Activated CD4-positive, alpha-beta memory T cell treated with anti-CD3 and anti-CD28 coated beads for 36 hours (primary cell): Measurements from ENCODE around the gene BEST1. TPM values are rescaled to one million over a fixed set of nuclear protein-coding genes. Genes with fewer than 3 reads are reported as not detected.
A peak's percentile ranks its signal among the peaks of the same experiment; 100 is the strongest.

Source experiments
- CTCF ChIA-PET: fragments of 350-600 bp; sonication (Branson Sonifier 250); formaldehyde crosslinking; loops from one replicate; lab custom pipeline; 2021; ENCODE audit warnings: antibody characterized with exemption, inconsistent platforms; lab: Charles Lee
- POLR2A ChIA-PET: fragments of 350-600 bp; sonication (Branson Sonifier 250); formaldehyde crosslinking; loops from one replicate; lab custom pipeline; 2021; ENCODE audit warnings: antibody characterized with exemption; lab: Charles Lee
- DNase-seq: peaks from one replicate; pipeline ENCODE4 v3.0.0-alpha.2; 2020
- H3K27ac Mint-ChIP-seq: one replicate; pipeline ENCODE4 v1.8.0; 2021; ENCODE audit warnings: mixed read lengths
- H3K27me3 Mint-ChIP-seq: one replicate; pipeline ENCODE4 v1.8.0; 2021; ENCODE audit warnings: mixed read lengths
- H3K36me3 Mint-ChIP-seq: one replicate; pipeline ENCODE4 v1.8.0; 2021; ENCODE audit warnings: mixed read lengths
- H3K4me1 Mint-ChIP-seq: one replicate; pipeline ENCODE4 v1.8.0; 2021; ENCODE audit warnings: low read depth, mixed read lengths
- H3K4me3 Mint-ChIP-seq: one replicate; pipeline ENCODE4 v1.8.0; 2021; ENCODE audit warnings: mild to moderate bottlenecking, mixed read lengths
- H3K9me3 Mint-ChIP-seq: one replicate; pipeline ENCODE4 v1.8.0; 2021; ENCODE audit warnings: mixed read lengths
- intact Hi-C: fragments of 100-400 bp; cut with micrococcal nuclease; formaldehyde crosslinking; loops from one replicate; pipeline ENCODE4 v1.15.1; 2023
- total RNA-seq, 2 experiments: library from RNA; stranded (reverse); gene quantifications; one replicate each; pipeline ENCODE4 v1.2.3, GENCODE V29; 2021

BEST1 gene
- total RNA-seq, 2 experiments from 2014 or later, result 0.41 to 0.48 TPM

DNA sequence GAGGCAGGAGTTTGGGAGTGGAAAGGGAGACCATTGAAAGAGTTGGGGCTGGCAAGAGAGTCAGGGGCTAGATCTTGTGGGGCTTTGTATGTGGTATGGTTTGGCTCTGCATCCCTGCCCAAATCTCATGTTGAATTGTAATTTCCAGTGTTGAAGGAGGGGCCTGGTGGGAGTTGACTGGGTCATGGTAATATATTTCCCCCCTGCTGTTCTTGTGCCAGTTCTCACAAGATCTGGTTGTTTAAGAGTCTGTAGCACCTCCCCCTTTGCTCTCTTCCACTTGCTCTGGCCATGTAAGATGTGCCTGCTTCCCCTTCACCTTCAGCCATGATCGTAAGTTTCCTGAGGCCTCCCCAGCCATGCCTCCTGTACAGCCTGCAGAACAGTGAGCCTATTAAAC is 22.6 kb upstream of the BEST1 start:
- H3K27me3 Mint-ChIP-seq, result peaks cover 3% of the 10 kb centered on the region
- intact Hi-C loops, result no loop called here
- DNase-seq, result no peak
- H3K36me3 Mint-ChIP-seq, result no peaks in the 10 kb centered on the region
- POLR2A ChIA-PET, result no interaction called here
- CTCF ChIA-PET, result interaction anchor here (0.6 to 2.4 kb wide), 3 partner anchors 28 to 194 kb away, joined by 3 to 11 read pairs (median 3); no protein-coding TSS in a partner anchor
- H3K9me3 Mint-ChIP-seq, result no peaks in the 10 kb centered on the region
- no peak overlapping the region for H3K27ac Mint-ChIP-seq
- H3K4me3 Mint-ChIP-seq, result no peak overlapping the region
- no peaks in the 10 kb centered on the region for H3K4me1 Mint-ChIP-seq

DNA sequence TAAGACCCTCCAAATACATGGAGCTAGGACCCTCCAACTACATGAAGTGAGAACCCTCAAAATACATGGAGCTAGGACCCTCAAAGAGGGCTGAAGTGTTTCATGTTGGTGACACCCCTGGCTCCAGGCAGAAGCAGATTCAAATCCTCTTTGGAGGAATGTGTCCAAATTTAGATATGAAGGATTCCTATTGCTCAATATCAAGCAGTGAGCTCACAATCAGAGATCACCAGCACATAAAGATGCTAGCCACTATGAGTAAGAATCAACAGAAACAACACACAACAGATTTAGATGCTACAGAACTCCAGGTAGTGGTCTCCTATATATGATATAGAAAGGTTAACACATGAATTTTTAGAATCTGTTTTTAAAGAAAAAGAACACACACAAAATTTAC is 21.5 kb upstream of the BEST1 start:
- ChIA-PET CTCF (interaction anchor here (1.3 to 2.4 kb wide), 4 partner anchors 19 to 195 kb away, joined by 3 to 11 read pairs (median 8); no protein-coding TSS in a partner anchor), POLR2A (no interaction called here)
- intact Hi-C loops, result no loop called here
- no peaks in the 10 kb centered on the region for H3K36me3 Mint-ChIP-seq
- no peak overlapping the region for H3K4me3 Mint-ChIP-seq
- peaks cover 2% of the 10 kb centered on the region for H3K9me3 Mint-ChIP-seq
- no peak overlapping the region for H3K27ac Mint-ChIP-seq
- DNase-seq, result no peak
- H3K27me3 Mint-ChIP-seq, result peaks cover 4% of the 10 kb centered on the region
- H3K4me1 Mint-ChIP-seq, result no peaks in the 10 kb centered on the region

DNA sequence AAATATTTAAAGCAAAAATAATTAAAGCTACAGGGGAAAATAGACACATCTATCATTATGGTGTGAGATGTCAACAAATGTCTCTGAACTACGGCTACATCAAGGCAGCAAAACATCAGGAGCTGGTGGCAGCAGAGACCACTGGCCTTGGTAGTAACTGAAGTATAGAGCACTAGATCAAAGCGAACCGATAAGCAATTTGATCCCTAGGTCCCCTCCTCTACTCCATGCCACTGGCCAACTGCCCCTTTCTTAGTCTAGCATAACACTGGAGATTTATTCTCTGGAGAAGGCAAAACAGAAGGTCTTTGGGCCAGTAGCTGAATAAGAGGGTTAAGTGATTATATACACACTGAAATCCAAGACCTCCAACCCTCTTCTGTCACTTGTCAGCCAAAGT is 19.2 kb upstream of the BEST1 start:
- intact Hi-C loops, result no loop called here
- Mint-ChIP-seq H3K4me1 (no peaks in the 10 kb centered on the region), H3K27me3 (peaks cover 7% of the 10 kb centered on the region), H3K27ac (no peak overlapping the region), H3K4me3 (no peak overlapping the region), H3K36me3 (no peaks in the 10 kb centered on the region), H3K9me3 (peaks cover 6% of the 10 kb centered on the region)
- DNase-seq, result no peak
- ChIA-PET POLR2A (no interaction called here), CTCF (interaction anchor here (1.0 to 1.4 kb wide), 2 partner anchors 16 to 151 kb away, joined by 3 to 5 read pairs; no protein-coding TSS in a partner anchor)

DNA sequence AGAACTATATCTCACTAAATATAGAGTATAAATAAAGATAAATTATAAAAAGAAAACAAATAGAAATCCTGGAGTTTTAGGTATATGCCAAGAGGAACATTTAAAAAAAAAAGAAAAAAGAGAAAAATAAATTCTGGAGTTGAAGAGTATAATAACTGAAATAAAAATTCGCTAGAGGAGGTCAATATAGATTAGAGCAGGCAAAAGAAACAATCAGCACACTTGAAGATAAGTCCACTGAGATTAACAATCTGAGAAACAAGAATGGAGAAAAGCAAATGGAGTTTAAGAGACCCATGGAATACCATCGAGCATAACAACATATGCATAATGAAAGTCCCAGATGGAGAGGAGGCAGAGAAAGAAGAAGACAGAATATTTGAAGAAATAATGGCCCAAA is 14.3 kb upstream of the BEST1 start:
- Mint-ChIP-seq H3K4me1 (no peaks in the 10 kb centered on the region), H3K9me3 (peaks cover 20% of the 10 kb centered on the region), H3K27me3 (peaks cover 12% of the 10 kb centered on the region), H3K36me3 (peaks cover 3% of the 10 kb centered on the region), H3K27ac (no peak overlapping the region), H3K4me3 (no peak overlapping the region)
- DNase-seq, result no peak
- ChIA-PET POLR2A (no interaction called here), CTCF (interaction anchor here (2.1 kb wide), 1 partner anchor 146 kb away, joined by 7 read pairs; no protein-coding TSS in a partner anchor)
- intact Hi-C loops, result no loop called here

DNA sequence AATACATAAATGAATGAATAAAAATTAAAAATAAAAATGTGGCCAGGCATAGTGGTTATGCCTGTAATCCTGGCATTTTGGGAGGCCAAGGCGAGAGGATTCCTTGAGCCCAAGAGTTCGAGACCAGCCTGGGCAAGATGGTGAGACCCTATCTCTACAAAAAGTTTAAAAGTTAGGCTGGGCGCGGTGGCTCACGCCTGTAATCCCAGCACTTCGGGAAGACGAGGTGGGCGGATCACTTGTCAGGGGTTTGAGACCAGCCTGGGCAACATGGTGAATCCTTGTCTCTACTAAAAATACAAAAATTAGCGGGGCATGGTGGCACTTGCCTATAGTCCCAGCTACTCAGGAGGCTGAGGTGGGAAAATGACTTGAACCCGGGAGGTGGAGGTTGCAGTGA is 9.7 kb upstream of the BEST1 start:
- H3K4me1 Mint-ChIP-seq, result no peaks in the 10 kb centered on the region
- H3K36me3 Mint-ChIP-seq, result peaks cover 3% of the 10 kb centered on the region
- H3K9me3 Mint-ChIP-seq, result peaks cover 15% of the 10 kb centered on the region
- H3K4me3 Mint-ChIP-seq, result no peak overlapping the region
- H3K27ac Mint-ChIP-seq, result no peak overlapping the region
- H3K27me3 Mint-ChIP-seq, result peaks cover 7% of the 10 kb centered on the region
- intact Hi-C loops, result no loop called here
- ChIA-PET CTCF (interaction anchor here (0.7 to 4.1 kb wide), 2 partner anchors 9 to 41 kb away, joined by 4 to 17 read pairs; no protein-coding TSS in a partner anchor), POLR2A (no interaction called here)
- no peak for DNase-seq

GRCh38 chr11:61945191-61945590 is 5.0 kb upstream of the BEST1 start:
- no peaks in the 10 kb centered on the region for H3K9me3 Mint-ChIP-seq
- H3K4me1 Mint-ChIP-seq, result no peaks in the 10 kb centered on the region
- no peaks in the 10 kb centered on the region for H3K36me3 Mint-ChIP-seq
- H3K27ac Mint-ChIP-seq, result no peak overlapping the region
- ChIA-PET CTCF (interaction anchor here (0.6 to 8.7 kb wide), 6 partner anchors 21 to 147 kb away, joined by 3 to 237 read pairs (median 23); no protein-coding TSS in a partner anchor), POLR2A (no interaction called here)
- DNase-seq, result no peak
- H3K27me3 Mint-ChIP-seq, result peaks cover 2% of the 10 kb centered on the region
- H3K4me3 Mint-ChIP-seq, result no peak overlapping the region
- intact Hi-C loops, result no loop called here

DNA sequence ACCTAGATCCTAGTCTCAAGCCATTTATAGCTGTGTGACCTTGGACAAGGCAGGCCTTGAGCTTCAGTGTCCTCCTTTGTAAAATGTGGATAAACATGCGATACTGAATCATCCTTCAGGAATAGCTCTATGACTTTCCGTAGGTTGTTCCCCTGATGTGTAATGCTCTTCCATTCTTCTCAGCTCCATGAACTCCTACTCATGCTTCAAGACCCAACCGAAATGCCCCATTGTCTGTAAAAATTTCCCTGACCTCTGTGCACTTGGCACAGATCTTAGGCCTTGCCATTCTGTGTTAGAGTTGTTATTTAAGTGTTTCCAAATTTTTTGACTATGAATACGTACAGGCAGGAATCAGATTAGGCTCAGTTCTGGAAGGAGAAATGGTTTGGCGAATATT is 3.3 kb upstream of the BEST1 start:
- ChIA-PET POLR2A (interaction anchor here (0.8 kb wide), 1 partner anchor 10 kb away, joined by 3 read pairs; no protein-coding TSS in a partner anchor), CTCF (interaction anchor here (0.8 to 8.7 kb wide), 31 partner anchors 8 to 161 kb away, joined by 3 to 237 read pairs (median 6); partner anchors contain the start of genes FADS2, FEN1, FTH1 and TMEM258)
- intact Hi-C loops, result loop anchor here (1.0 to 2.0 kb wide), 4 partner anchors 48 to 150 kb away; no protein-coding TSS in a partner anchor

DNA sequence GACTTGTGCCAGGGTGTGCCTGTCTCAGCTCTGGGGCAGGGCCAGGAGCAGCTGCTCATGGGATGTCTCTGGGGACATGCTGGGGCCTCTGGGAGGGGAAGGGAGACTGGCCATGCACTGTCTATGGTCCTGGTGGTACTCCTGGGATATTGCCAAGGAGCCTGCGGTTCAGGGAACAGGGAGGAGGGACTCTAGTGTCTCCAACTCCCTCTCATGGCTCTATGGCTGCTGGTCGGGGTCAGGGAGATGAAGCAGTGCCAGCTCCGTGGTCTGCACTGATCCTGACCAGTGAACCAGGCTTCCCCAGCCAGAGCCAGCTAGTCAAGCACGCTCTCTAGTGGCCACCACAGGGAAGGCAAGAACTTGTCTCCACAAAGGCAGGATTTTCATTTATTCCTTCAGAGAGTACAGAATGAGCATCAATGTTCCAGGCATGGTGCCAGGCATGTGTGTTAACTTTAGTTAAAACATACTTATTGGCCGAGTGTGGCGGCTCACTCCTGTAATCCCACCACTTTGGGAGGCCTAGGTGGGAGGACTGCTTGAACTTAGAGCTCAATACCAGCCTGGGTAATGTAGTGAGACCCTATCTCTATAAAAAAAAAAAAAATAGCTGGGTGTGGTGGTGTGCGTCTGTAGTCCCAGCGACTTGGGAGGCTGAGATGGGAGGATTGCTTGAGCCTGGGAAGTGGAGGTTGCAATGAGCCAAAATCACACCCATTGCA is 2.5 kb upstream of the BEST1 start:
- CTCF ChIA-PET, result interaction anchor here (0.7 to 8.7 kb wide), 37 partner anchors 7 to 299 kb away, joined by 3 to 237 read pairs (median 5); partner anchors contain the start of genes FEN1, FTH1 and TMEM258
- H3K27ac Mint-ChIP-seq, result no peak overlapping the region

More for the DNA sequence above, 3.3 kb upstream of the BEST1 start:
- H3K4me3 Mint-ChIP-seq, result no peak overlapping the region
- H3K4me1 Mint-ChIP-seq, result no peaks in the 10 kb centered on the region
- no peaks in the 10 kb centered on the region for H3K9me3 Mint-ChIP-seq
- H3K27ac Mint-ChIP-seq, result no peak overlapping the region
- H3K27me3 Mint-ChIP-seq, result peaks cover 2% of the 10 kb centered on the region
- H3K36me3 Mint-ChIP-seq, result no peaks in the 10 kb centered on the region
- DNase-seq, result no peak

GRCh38 chr11:61948505-61948904 is 1.6 kb upstream of the BEST1 start:
- H3K36me3 Mint-ChIP-seq, result no peaks in the 10 kb centered on the region
- no peak overlapping the region for H3K27ac Mint-ChIP-seq
- no peak overlapping the region for H3K4me3 Mint-ChIP-seq
- H3K4me1 Mint-ChIP-seq, result no peaks in the 10 kb centered on the region
- H3K9me3 Mint-ChIP-seq, result no peaks in the 10 kb centered on the region
- peaks cover 2% of the 10 kb centered on the region for H3K27me3 Mint-ChIP-seq
- intact Hi-C loops, result no loop called here
- POLR2A ChIA-PET, result interaction anchor here (1.2 kb wide), 1 partner anchor 18 kb away, joined by 3 read pairs; the partner anchor contains the start of gene FTH1
- CTCF ChIA-PET, result interaction anchor here (0.7 to 8.7 kb wide), 20 partner anchors 9 to 300 kb away, joined by 3 to 237 read pairs (median 6); partner anchors contain the start of genes FEN1, FTH1 and TMEM258
- DNase-seq, result no peak

More for the DNA sequence above, 2.5 kb upstream of the BEST1 start:
- no peaks in the 10 kb centered on the region for H3K4me1 Mint-ChIP-seq
- intact Hi-C loops, result loop anchor here (1.0 to 2.0 kb wide), 4 partner anchors 48 to 150 kb away; no protein-coding TSS in a partner anchor
- H3K27me3 Mint-ChIP-seq, result peaks cover 2% of the 10 kb centered on the region
- POLR2A ChIA-PET, result interaction anchor here (1.2 kb wide), 1 partner anchor 19 kb away, joined by 3 read pairs; the partner anchor contains the start of gene FTH1
- peak; percentile 80 for DNase-seq
- no peak overlapping the region for H3K4me3 Mint-ChIP-seq
- no peaks in the 10 kb centered on the region for H3K36me3 Mint-ChIP-seq
- H3K9me3 Mint-ChIP-seq, result no peaks in the 10 kb centered on the region

GRCh38 chr11:61949169-61950034 is 749 bp upstream of the BEST1 start:
- no peaks in the 10 kb centered on the region for H3K4me1 Mint-ChIP-seq
- peaks cover 2% of the 10 kb centered on the region for H3K27me3 Mint-ChIP-seq
- no peaks in the 10 kb centered on the region for H3K36me3 Mint-ChIP-seq
- ChIA-PET POLR2A (interaction anchor here (0.6 to 1.3 kb wide), 2 partner anchors 14 to 17 kb away, joined by 3 to 4 read pairs; no protein-coding TSS in a partner anchor), CTCF (interaction anchor here (0.9 to 8.7 kb wide), 5 partner anchors 8 to 159 kb away, joined by 3 to 237 read pairs (median 8); no protein-coding TSS in a partner anchor)
- peak; percentile 57 for DNase-seq
- H3K27ac Mint-ChIP-seq, result no peak overlapping the region
- H3K9me3 Mint-ChIP-seq, result no peaks in the 10 kb centered on the region
- intact Hi-C loops, result no loop called here
- H3K4me3 Mint-ChIP-seq, result no peak overlapping the region

DNA sequence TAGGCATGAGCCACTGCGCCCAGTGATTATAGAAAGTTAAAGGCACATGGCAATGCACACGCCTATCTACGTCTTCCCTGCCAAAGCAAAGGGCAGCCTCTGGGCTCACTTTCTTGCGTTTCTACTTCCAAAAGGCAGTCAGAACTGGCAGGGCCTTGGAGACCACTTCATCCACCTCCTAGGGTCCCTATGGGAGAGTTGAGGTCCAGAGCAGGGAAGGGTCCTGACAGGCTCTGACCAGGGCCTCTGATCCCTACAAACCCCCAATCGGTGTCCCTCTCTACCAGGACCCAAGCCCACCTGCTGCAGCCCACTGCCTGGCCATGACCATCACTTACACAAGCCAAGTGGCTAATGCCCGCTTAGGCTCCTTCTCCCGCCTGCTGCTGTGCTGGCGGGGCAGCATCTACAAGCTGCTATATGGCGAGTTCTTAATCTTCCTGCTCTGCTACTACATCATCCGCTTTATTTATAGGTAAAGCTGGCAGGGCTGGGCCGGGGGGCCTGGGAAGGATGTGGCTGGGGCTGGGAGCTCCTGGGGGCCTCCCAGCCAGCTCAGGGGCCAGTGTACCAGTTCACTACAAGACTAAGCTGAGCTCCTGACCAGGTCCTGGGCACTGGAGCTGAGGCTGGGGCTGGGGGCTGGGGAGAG is 1.5 kb downstream of the BEST1 start:
- no peak for DNase-seq
- Mint-ChIP-seq H3K27me3 (peaks cover 10% of the 10 kb centered on the region), H3K4me3 (no peak overlapping the region), H3K36me3 (no peaks in the 10 kb centered on the region), H3K4me1 (peaks cover 7% of the 10 kb centered on the region), H3K27ac (no peak overlapping the region), H3K9me3 (no peaks in the 10 kb centered on the region)
- ChIA-PET POLR2A (interaction anchor here (1.2 kb wide), 1 partner anchor 8 kb away, joined by 4 read pairs; no protein-coding TSS in a partner anchor), CTCF (interaction anchor here (0.6 to 8.7 kb wide), 6 partner anchors 52 to 156 kb away, joined by 3 to 237 read pairs (median 7); no protein-coding TSS in a partner anchor)
- intact Hi-C loops, result no loop called here
